HEK293 (cell line): ENCODE results near the gene DPT.
A peak's percentile ranks its signal among the peaks of the same experiment; 100 is the strongest.

Experiments
- CTCF ChIA-PET: fragments of 350-600 bp; formaldehyde crosslinking; extraction: SDS; loops from one replicate; lab custom pipeline; 2021; ENCODE audit warnings: antibody characterized with exemption; lab: Yijun Ruan, JAX
- POLR2A ChIA-PET: fragments of 300-600 bp; formaldehyde crosslinking; extraction: SDS; loops from one replicate; lab custom pipeline; 2020; ENCODE audit warnings: antibody characterized with exemption, inconsistent platforms; lab: Yijun Ruan, JAX
- H3K27ac ChIP-seq: fragments of 200-500 bp; sonication (Bioruptor generic); 2 replicates; pipeline ENCODE4 v1.5.1; 2014; ENCODE audit warnings: low read depth, low read length, control low read depth, inconsistent platforms; ENCODE audit errors: extremely low read depth
- H3K36me3 ChIP-seq, 2 experiments: fragments of 200-500 bp in 1 of 2; sonication (Bioruptor generic) in 1 of 2; 1 replicate in 1 of 2; 2 replicates in 1 of 2; pipeline ENCODE4 v1.5.1; 2014 to 2017; ENCODE audit warnings: inconsistent platforms in 2 of 2, low read length in 2 of 2; ENCODE audit not compliant: control insufficient read depth in 2 of 2, insufficient read depth in 1 of 2
- H3K4me1 ChIP-seq: fragments of 200-500 bp; sonication (Bioruptor generic); 2 replicates; pipeline ENCODE4 v1.5.1; 2014; ENCODE audit warnings: mild to moderate bottlenecking, low read length, inconsistent platforms; ENCODE audit not compliant: control insufficient read depth, insufficient read depth
- H3K4me3 ChIP-seq: 2 replicates; pipeline ENCODE4 v1.5.1; 2011; ENCODE audit warnings: low read depth, mild to moderate bottlenecking, control low read depth, low read length, moderate library complexity
- H3K9me3 ChIP-seq: fragments of 200-500 bp; sonication (Bioruptor generic); 2 replicates; pipeline ENCODE4 v1.5.1; 2014; ENCODE audit warnings: low read depth, low read length, inconsistent platforms; ENCODE audit not compliant: control insufficient read depth, insufficient read depth
- EGR2 ChIP-seq: fragments of 450-650 bp; formaldehyde crosslinking; IDR thresholded peaks from 2 replicates; pipeline ENCODE4 v1.5.1; 2016; ENCODE audit warnings: low read depth, missing biosample characterization, missing genetic modification characterization
- SALL2 ChIP-seq: fragments of 450-650 bp; formaldehyde crosslinking; IDR thresholded peaks from 2 replicates; pipeline ENCODE4 v1.5.0; 2017; ENCODE audit warnings: missing biosample characterization, mild to moderate bottlenecking, missing genetic modification characterization, borderline replicate concordance
- SP3 ChIP-seq: fragments of 450-650 bp; formaldehyde crosslinking; IDR thresholded peaks from 2 replicates; pipeline ENCODE4 v1.5.1; 2016; ENCODE audit warnings: missing biosample characterization, missing genetic modification characterization
- SP7 ChIP-seq: fragments of 450-650 bp; formaldehyde crosslinking; IDR thresholded peaks from 2 replicates; pipeline ENCODE4 v1.5.1; 2016; ENCODE audit warnings: missing biosample characterization, missing genetic modification characterization
- YY2 ChIP-seq: fragments of 450-650 bp; formaldehyde crosslinking; IDR thresholded peaks from 2 replicates; pipeline ENCODE4 v1.5.1; 2016; ENCODE audit warnings: missing biosample characterization, missing genetic modification characterization
- ZBTB21 ChIP-seq: fragments of 450-650 bp; formaldehyde crosslinking; IDR thresholded peaks from 2 replicates; pipeline ENCODE4 v1.5.1; 2017; ENCODE audit warnings: missing biosample characterization, missing genetic modification characterization
- ZFP3 ChIP-seq: fragments of 450-650 bp; formaldehyde crosslinking; IDR thresholded peaks from 2 replicates; pipeline ENCODE4 v1.5.1; 2016; ENCODE audit warnings: low read depth, missing biosample characterization, missing genetic modification characterization
- ZFP69B ChIP-seq: fragments of 450-650 bp; formaldehyde crosslinking; IDR thresholded peaks from 2 replicates; pipeline ENCODE4 v1.5.1; 2016; ENCODE audit warnings: missing biosample characterization, missing genetic modification characterization
- ZNF114 ChIP-seq: fragments of 450-650 bp; formaldehyde crosslinking; IDR thresholded peaks from 2 replicates; pipeline ENCODE4 v1.5.0; 2017; ENCODE audit warnings: missing biosample characterization, missing genetic modification characterization
- ZNF148 ChIP-seq: fragments of 450-650 bp; formaldehyde crosslinking; IDR thresholded peaks from 2 replicates; pipeline ENCODE4 v1.5.0; 2017; ENCODE audit warnings: missing biosample characterization, missing genetic modification characterization, borderline replicate concordance
- ZNF354C ChIP-seq: fragments of 450-650 bp; formaldehyde crosslinking; IDR thresholded peaks from 2 replicates; pipeline ENCODE4 v1.5.1; 2016; ENCODE audit warnings: missing biosample characterization, missing genetic modification characterization, low read depth, borderline replicate concordance
- ZNF621 ChIP-seq: fragments of 450-650 bp; formaldehyde crosslinking; IDR thresholded peaks from 2 replicates; pipeline ENCODE4 v1.5.1; 2017; ENCODE audit warnings: missing biosample characterization, missing genetic modification characterization
- ZNF76 ChIP-seq: fragments of 450-650 bp; formaldehyde crosslinking; IDR thresholded peaks from 2 replicates; pipeline ENCODE4; 2016; ENCODE audit warnings: low read depth, missing biosample characterization, missing genetic modification characterization, borderline replicate concordance
- ZSCAN23 ChIP-seq: fragments of 450-650 bp; formaldehyde crosslinking; IDR thresholded peaks from 2 replicates; pipeline ENCODE4 v1.5.1; 2016; ENCODE audit warnings: missing biosample characterization, missing genetic modification characterization
- TF ChIP-seq, protein P1 (sequence below): fragments of 450-650 bp; formaldehyde crosslinking; IDR thresholded peaks from 2 replicates; pipeline ENCODE4 v1.5.1; 2016; ENCODE audit warnings: missing biosample characterization, missing genetic modification characterization
- TF ChIP-seq, protein P2 (sequence below): fragments of 450-650 bp; IDR thresholded peaks from 2 replicates; pipeline ENCODE4 v1.5.1; 2018; ENCODE audit warnings: missing biosample characterization, mild to moderate bottlenecking, missing genetic modification characterization
- TF ChIP-seq, protein P3 (sequence below): fragments of 450-650 bp; formaldehyde crosslinking; IDR thresholded peaks from 2 replicates; pipeline ENCODE4 v1.5.1; 2016; ENCODE audit warnings: missing biosample characterization, missing genetic modification characterization, low read depth
- TF ChIP-seq, protein P4 (sequence below): fragments of 450-650 bp; formaldehyde crosslinking; IDR thresholded peaks from 2 replicates; pipeline ENCODE4; 2016; ENCODE audit warnings: missing biosample characterization, missing genetic modification characterization

The DPT gene

GRCh38 chr1:168766568-168766967 is 37.6 kb upstream of the DPT start (continued):
- TF ChIP-seq ZNF148 (tag by site-specific recombination) = no peak
- no peak for TF ChIP-seq ZBTB21

- Histone ChIP-seq H3K4me3 (no peak overlapping the region), H3K4me1 (no peaks in the 10 kb centered on the region), H3K36me3 (no peaks in the 10 kb centered on the region), H3K27ac (no peak overlapping the region), H3K9me3 (no peaks in the 10 kb centered on the region)
- TF ChIP-seq SALL2 (tag by site-specific recombination) = no peak
- no peak for TF ChIP-seq ZNF621
- TF ChIP-seq ZFP69B (tag by site-specific recombination) = no peak
- TF ChIP-seq SP7 (tag by site-specific recombination) = peak; percentile 46
- TF ChIP-seq EGR2 = no peak
- TF ChIP-seq, protein P1, sequence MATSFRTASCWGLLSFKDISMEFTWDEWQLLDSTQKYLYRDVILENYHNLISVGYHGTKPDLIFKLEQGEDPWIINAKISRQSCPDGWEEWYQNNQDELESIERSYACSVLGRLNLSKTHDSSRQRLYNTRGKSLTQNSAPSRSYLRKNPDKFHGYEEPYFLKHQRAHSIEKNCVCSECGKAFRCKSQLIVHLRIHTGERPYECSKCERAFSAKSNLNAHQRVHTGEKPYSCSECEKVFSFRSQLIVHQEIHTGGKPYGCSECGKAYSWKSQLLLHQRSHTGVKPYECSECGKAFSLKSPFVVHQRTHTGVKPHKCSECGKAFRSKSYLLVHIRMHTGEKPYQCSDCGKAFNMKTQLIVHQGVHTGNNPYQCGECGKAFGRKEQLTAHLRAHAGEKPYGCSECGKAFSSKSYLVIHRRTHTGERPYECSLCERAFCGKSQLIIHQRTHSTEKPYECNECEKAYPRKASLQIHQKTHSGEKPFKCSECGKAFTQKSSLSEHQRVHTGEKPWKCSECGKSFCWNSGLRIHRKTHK (tag by site-specific recombination) = no peak
- TF ChIP-seq, protein P2, sequence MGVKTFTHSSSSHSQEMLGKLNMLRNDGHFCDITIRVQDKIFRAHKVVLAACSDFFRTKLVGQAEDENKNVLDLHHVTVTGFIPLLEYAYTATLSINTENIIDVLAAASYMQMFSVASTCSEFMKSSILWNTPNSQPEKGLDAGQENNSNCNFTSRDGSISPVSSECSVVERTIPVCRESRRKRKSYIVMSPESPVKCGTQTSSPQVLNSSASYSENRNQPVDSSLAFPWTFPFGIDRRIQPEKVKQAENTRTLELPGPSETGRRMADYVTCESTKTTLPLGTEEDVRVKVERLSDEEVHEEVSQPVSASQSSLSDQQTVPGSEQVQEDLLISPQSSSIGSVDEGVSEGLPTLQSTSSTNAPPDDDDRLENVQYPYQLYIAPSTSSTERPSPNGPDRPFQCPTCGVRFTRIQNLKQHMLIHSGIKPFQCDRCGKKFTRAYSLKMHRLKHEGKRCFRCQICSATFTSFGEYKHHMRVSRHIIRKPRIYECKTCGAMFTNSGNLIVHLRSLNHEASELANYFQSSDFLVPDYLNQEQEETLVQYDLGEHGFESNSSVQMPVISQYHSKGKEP (tag by site-specific recombination) = no peak
- TF ChIP-seq ZSCAN23 (tag by site-specific recombination) = no peak
- ChIA-PET CTCF (interaction anchor here (0.5 kb wide), 1 partner anchor 144 kb away, joined by 3 read pairs; no protein-coding TSS in a partner anchor), POLR2A (no interaction called here)
These were observed 34.0 kb upstream of the DPT start for GRCh38 chr1:168763031-168763430.

GRCh38 chr1:168762473-168762872 is 33.5 kb upstream of the DPT start:
- Histone ChIP-seq H3K27ac (no peak overlapping the region), H3K36me3 (no peaks in the 10 kb centered on the region), H3K4me1 (no peaks in the 10 kb centered on the region), H3K4me3 (no peak overlapping the region), H3K9me3 (no peaks in the 10 kb centered on the region)
- CTCF ChIA-PET = interaction anchor here (0.5 kb wide), 1 partner anchor 144 kb away, joined by 3 read pairs; no protein-coding TSS in a partner anchor
- POLR2A ChIA-PET = no interaction called here
- TF ChIP-seq SP3 (tag by site-specific recombination) (no peak), ZNF148 (tag by site-specific recombination) (no peak), ZNF354C (tag by site-specific recombination) (no peak), ZNF76 (no peak), ZFP3 (tag by site-specific recombination) (no peak), YY2 (tag by site-specific recombination) (no peak), ZNF114 (tag by site-specific recombination) (no peak)
- TF ChIP-seq, protein P3, sequence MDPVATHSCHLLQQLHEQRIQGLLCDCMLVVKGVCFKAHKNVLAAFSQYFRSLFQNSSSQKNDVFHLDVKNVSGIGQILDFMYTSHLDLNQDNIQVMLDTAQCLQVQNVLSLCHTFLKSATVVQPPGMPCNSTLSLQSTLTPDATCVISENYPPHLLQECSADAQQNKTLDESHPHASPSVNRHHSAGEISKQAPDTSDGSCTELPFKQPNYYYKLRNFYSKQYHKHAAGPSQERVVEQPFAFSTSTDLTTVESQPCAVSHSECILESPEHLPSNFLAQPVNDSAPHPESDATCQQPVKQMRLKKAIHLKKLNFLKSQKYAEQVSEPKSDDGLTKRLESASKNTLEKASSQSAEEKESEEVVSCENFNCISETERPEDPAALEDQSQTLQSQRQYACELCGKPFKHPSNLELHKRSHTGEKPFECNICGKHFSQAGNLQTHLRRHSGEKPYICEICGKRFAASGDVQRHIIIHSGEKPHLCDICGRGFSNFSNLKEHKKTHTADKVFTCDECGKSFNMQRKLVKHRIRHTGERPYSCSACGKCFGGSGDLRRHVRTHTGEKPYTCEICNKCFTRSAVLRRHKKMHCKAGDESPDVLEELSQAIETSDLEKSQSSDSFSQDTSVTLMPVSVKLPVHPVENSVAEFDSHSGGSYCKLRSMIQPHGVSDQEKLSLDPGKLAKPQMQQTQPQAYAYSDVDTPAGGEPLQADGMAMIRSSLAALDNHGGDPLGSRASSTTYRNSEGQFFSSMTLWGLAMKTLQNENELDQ (tag by site-specific recombination) = no peak
- TF ChIP-seq, protein P1 (tag by site-specific recombination) = no peak
- TF ChIP-seq, protein P4, sequence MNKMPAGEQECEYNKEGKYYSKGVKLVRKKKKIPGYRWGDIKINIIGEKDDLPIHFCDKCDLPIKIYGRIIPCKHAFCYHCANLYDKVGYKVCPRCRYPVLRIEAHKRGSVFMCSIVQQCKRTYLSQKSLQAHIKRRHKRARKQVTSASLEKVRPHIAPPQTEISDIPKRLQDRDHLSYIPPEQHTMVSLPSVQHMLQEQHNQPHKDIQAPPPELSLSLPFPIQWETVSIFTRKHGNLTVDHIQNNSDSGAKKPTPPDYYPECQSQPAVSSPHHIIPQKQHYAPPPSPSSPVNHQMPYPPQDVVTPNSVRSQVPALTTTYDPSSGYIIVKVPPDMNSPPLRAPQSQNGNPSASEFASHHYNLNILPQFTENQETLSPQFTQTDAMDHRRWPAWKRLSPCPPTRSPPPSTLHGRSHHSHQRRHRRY (tag by site-specific recombination) = no peak
